ENCODE measurements around the gene ATP11C. TPM values are rescaled to one million over a fixed set of nuclear protein-coding genes. Genes with fewer than 3 reads are reported as not detected.

ATP11C gene
- total RNA-seq: 13.8 and 17.3 TPM in 2 replicates

GRCh38 chrX:139932901-139933796 is at the start of gene ATP11C:
ATP11C (minus strand) TSS chrX:139933053; CDS start chrX:139932042, 1,011 bp downstream.

DNA sequence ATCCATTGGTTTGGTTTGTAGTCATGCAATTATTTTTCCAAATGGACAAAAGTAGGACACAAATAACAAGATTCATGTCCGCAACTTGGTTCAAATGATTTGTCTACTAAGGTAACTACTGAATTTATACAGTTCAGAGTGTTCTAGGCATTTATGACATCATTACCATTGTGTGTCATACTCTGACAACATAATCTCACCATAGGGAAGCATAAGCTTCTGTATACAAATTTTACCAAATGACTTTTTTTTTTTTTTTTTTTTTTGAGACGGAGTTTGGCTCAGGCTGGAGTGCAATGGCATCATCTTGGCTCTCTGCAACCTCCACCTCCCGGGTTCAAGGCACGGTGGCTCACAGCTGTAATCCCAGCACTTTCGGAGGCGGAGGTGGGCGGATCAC is 32.6 kb upstream of the ATP11C start, which contains the start of gene CXorf66:
Gene CXorf66, minus strand, starts transcription at position 101 of the 400 bp plus-strand sequence. Its CDS starts 25 bp downstream, at position 76.

DNA sequence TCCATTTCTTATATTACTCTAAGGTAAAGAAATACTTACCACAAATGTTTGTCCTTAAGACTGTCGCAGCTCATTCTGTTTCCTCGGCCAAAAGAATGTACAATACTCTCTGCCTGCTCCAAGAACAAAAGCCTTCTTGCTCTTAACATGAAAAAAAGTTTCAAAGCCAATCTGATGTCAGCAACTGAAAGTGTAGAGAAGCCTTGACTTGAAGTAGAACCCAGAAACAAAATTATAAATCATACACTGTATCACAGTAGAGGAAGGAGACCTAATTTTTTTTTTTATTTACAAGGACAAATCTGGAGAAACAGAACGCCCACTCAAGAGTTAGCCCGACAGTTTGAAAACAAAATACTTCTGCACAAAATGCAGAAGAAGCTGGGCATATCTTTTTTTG is 224.8 kb downstream of the ATP11C start, which contains the start of gene MCF2:
Gene MCF2, minus strand, starts transcription at position 101 of the 400 bp plus-strand sequence. CDS start 56,423 bp downstream, outside the sequence.

Other genes with a start within 250 kb of the ATP11C start
- under 0.01 TPM in 1 of 2 replicates, not detected in the other for gene MCF2, start 224.9 kb downstream of the ATP11C start, total RNA-seq
- gene CXorf66, start 32.5 kb upstream of the ATP11C start, total RNA-seq: not detected in 2 replicates